ENCODE measurements around the gene DHRSX. TPM values are rescaled to one million over a fixed set of nuclear protein-coding genes. Genes with fewer than 3 reads are reported as not detected.

DHRSX gene
- total and polyA plus RNA-seq, 9 donors, result 12.2 to 25.9 (median 20.4) TPM

DNA sequence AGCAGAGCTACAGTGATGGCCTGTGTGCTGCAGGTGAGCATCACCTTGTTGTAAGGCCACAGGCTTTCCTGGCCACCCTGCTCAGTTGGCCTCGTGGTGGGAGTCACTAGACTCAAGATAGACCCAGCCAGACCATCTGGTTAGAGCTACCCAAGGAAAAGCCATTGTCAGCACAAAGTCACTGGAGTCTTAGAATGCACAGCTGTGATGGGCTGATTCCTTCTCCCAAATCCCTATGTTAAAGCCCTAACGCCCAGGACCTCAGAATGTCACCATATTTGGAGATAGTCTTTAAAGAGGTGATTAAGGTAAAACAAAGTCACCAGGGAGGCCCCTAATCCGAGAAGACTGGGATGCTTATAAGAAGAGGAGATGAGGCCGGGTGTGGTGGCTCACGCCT lies 173.4 kb downstream of the DHRSX start:
- TF ChIP-seq POLR2A (IDR thresholded peaks at IDR 0.05) (no peak), EP300 (IDR thresholded peaks at IDR 0.05) (no peak)
- TF ChIP-seq, protein P1, sequence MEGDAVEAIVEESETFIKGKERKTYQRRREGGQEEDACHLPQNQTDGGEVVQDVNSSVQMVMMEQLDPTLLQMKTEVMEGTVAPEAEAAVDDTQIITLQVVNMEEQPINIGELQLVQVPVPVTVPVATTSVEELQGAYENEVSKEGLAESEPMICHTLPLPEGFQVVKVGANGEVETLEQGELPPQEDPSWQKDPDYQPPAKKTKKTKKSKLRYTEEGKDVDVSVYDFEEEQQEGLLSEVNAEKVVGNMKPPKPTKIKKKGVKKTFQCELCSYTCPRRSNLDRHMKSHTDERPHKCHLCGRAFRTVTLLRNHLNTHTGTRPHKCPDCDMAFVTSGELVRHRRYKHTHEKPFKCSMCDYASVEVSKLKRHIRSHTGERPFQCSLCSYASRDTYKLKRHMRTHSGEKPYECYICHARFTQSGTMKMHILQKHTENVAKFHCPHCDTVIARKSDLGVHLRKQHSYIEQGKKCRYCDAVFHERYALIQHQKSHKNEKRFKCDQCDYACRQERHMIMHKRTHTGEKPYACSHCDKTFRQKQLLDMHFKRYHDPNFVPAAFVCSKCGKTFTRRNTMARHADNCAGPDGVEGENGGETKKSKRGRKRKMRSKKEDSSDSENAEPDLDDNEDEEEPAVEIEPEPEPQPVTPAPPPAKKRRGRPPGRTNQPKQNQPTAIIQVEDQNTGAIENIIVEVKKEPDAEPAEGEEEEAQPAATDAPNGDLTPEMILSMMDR (IDR thresholded peaks at IDR 0.05), result no peak
- 91 to 94% (median 93%) methylated on average over 5 of the region's 5 CpGs for WGBS, 3 donors
- no peak for DNase-seq
- no peaks in the 10 kb centered on the region for H3K4me1 ChIP-seq (ENCODE audit: insufficient read depth)
- H3K27me3 ChIP-seq, result no peaks in the 10 kb centered on the region
- intact Hi-C loops (cut with DNase I), result loop anchor here in 1 of 4 donors (10.0 kb wide), 2 partner anchors 157 to 1333 kb away; no protein-coding TSS in a partner anchor
- H3K27ac ChIP-seq, result no peak overlapping the region
- H3K9me3 ChIP-seq, result no peaks in the 10 kb centered on the region
- H3K36me3 ChIP-seq, result no peaks in the 10 kb centered on the region
- no peak overlapping the region for H3K4me3 ChIP-seq

DNA sequence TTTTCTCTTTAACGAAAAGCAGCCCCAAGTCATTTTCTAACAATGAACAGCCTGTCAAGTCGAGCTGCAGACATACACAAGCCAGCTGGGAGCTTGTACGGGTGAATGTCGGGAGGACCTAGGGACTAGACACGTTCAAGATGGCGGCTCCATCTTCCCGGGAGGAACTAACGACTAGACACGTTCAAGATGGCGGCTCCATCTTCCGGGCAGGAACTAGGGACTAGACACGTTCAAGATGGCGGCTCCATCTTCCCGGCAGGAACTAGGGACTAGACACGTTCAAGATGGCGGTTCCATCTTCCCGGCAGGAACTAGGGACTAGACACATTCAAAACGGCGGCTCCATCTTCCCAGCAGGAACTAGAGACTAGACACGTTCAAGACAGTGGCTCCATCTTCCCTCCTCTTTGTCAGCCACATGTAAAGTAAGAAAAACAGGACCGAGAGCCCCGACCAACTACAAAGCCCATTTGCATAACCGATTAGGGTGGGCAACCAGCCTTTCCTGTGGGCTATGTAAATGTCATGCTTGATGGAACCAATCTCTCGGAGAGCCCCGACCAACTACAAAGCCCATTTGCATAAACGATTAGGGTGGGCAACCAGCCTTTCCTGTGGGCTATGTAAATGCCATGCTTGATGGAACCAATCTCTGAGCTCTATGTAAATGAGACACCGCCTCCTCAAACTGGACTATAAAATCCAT lies 175.5 kb downstream of the DHRSX start:
- peak overlapping the region; percentile 49 for H3K4me3 ChIP-seq
- peak overlapping the region in 1 of 2 donors; percentile 83 for H3K27ac ChIP-seq
- intact Hi-C loops (cut with DNase I), result loop anchor here in 1 of 4 donors (10.0 kb wide), 2 partner anchors 160 to 1330 kb away; no protein-coding TSS in a partner anchor
- no peaks in the 10 kb centered on the region for H3K36me3 ChIP-seq
- peak; percentile 81 to 91 (median 87) for DNase-seq
- 7 to 30% (median 17%) methylated on average over 27 of the region's 27 CpGs for WGBS, 3 donors
- no peak for TF ChIP-seq EP300 (IDR thresholded peaks at IDR 0.05)
- no peak for TF ChIP-seq POLR2A (IDR thresholded peaks at IDR 0.05)
- TF ChIP-seq, protein P1 (IDR thresholded peaks at IDR 0.05), result no peak
- H3K9me3 ChIP-seq, result no peaks in the 10 kb centered on the region
- H3K27me3 ChIP-seq, result no peaks in the 10 kb centered on the region
- H3K4me1 ChIP-seq (ENCODE audit: insufficient read depth), result no peaks in the 10 kb centered on the region

DNA sequence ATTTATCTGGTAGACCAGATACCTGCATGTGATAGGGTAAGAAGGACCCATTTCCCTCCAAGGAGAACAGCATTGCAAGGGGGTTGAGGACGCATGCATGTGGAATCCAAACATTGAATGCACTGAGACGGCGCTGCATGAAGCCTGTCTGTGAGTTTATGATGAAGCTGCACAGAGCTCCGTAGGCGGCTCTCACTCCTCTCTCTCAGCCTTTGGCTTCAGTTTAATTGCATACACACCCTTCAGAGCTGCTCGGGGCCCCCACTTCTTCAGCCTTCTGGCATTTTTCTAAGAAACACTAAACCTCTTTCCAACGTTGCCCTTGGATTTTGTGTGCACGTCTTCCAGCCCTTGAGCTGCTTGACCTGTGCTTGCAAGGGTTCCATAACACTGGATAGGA lies 176.6 kb downstream of the DHRSX start:
- intact Hi-C loops (cut with DNase I), result loop anchor here in 1 of 4 donors (10.0 kb wide), 2 partner anchors 161 to 1329 kb away; no protein-coding TSS in a partner anchor

DNA sequence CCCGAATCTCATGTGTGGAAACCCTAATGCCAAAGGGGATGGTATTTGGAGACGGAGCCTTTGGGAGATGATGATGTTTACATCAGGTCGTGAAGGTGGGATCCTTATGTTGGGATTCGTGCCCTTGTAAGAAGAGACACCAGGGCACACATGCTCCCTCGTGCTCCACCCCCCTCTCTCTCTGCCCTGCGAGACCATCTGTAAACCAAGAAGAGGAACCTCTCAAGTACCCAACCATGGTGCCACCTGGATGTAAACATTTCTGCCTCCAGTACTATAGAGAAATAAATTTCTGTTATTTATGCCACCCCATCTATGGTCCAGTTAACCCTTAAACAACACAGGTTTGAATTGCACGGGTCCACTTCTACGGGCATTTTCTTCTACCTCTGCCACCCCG lies 179.4 kb downstream of the DHRSX start:
- H3K27me3 ChIP-seq, result no peaks in the 10 kb centered on the region
- no peaks in the 10 kb centered on the region for H3K9me3 ChIP-seq
- TF ChIP-seq EP300 (IDR thresholded peaks at IDR 0.05) (no peak), POLR2A (IDR thresholded peaks at IDR 0.05) (no peak)
- TF ChIP-seq, protein P1 (IDR thresholded peaks at IDR 0.05), result no peak
- no peaks in the 10 kb centered on the region for H3K36me3 ChIP-seq
- H3K4me1 ChIP-seq (ENCODE audit: insufficient read depth), result no peaks in the 10 kb centered on the region
- no peak overlapping the region for H3K4me3 ChIP-seq
- DNase-seq, result no peak
- no peak overlapping the region for H3K27ac ChIP-seq
- 87 to 88% (median 88%) methylated on average over 9 of the region's 9 CpGs for WGBS, 3 donors
- intact Hi-C loops (cut with DNase I), result loop anchor here in 1 of 4 donors (10.0 kb wide), 2 partner anchors 163 to 1327 kb away; no protein-coding TSS in a partner anchor

More for the DNA sequence above, 176.6 kb downstream of the DHRSX start:
- Histone ChIP-seq H3K4me3 (no peak overlapping the region), H3K4me1 (ENCODE audit: insufficient read depth) (no peaks in the 10 kb centered on the region), H3K9me3 (no peaks in the 10 kb centered on the region), H3K27me3 (no peaks in the 10 kb centered on the region), H3K36me3 (no peaks in the 10 kb centered on the region), H3K27ac (no peak overlapping the region)
- TF ChIP-seq POLR2A (IDR thresholded peaks at IDR 0.05) (no peak), EP300 (IDR thresholded peaks at IDR 0.05) (no peak)
- TF ChIP-seq, protein P1 (IDR thresholded peaks at IDR 0.05), result no peak
- 60 to 68% (median 61%) methylated on average over 8 of the region's 8 CpGs for WGBS, 3 donors
- no peak for DNase-seq
